NK-92 treated with Interleukin-12 subunit alpha and Interleukin-12 subunit beta, amount 100 ng/mL, for 24 hours (cell line): ENCODE data around the gene OPCML.

ENCODE experiments used
- DNase-seq: peaks from one replicate; lab custom pipeline; 2025; lab: John Stamatoyannopoulos, UW

OPCML gene

GRCh38 chr11:133291780-133292179 is 240.5 kb downstream of the OPCML start:
- DNase-seq = no peak

- DNase-seq = no peak
These were observed 246.9 kb downstream of the OPCML start for GRCh38 chr11:133285359-133285758.

- no peak for DNase-seq
These were observed 248.1 kb downstream of the OPCML start for GRCh38 chr11:133284156-133284555.

GRCh38 chr11:133277886-133278285 is 254.4 kb downstream of the OPCML start:
- no peak for DNase-seq

GRCh38 chr11:133271871-133272776 is 260.2 kb downstream of the OPCML start:
- no peak for DNase-seq

GRCh38 chr11:133271206-133271605 is 261.1 kb downstream of the OPCML start:
- DNase-seq = no peak

GRCh38 chr11:133269267-133269666 is 263.0 kb downstream of the OPCML start:
- DNase-seq = no peak

GRCh38 chr11:133266986-133267385 is 265.3 kb downstream of the OPCML start:
- no peak for DNase-seq

GRCh38 chr11:133265530-133266035 is 266.7 kb downstream of the OPCML start:
- no peak for DNase-seq

GRCh38 chr11:133263332-133263731 is 269.0 kb downstream of the OPCML start:
- no peak for DNase-seq

GRCh38 chr11:133258751-133259150 is 273.6 kb downstream of the OPCML start:
- DNase-seq = no peak

- DNase-seq = no peak
These were observed 277.7 kb downstream of the OPCML start for GRCh38 chr11:133254601-133255000.

GRCh38 chr11:133253570-133253969 is 278.7 kb downstream of the OPCML start:
- no peak for DNase-seq

GRCh38 chr11:133251841-133252240 is 280.5 kb downstream of the OPCML start:
- no peak for DNase-seq

- no peak for DNase-seq
These were observed 282.8 kb downstream of the OPCML start for GRCh38 chr11:133249530-133249929.

- no peak for DNase-seq
These were observed 283.2 kb downstream of the OPCML start for GRCh38 chr11:133249065-133249464.

- DNase-seq = no peak
These were observed 288.5 kb downstream of the OPCML start for GRCh38 chr11:133243832-133244231.

- DNase-seq = no peak
These were observed 291.2 kb downstream of the OPCML start for GRCh38 chr11:133240908-133241655.

- no peak for DNase-seq
These were observed 292.7 kb downstream of the OPCML start for GRCh38 chr11:133239575-133239974.

- DNase-seq = no peak
These were observed 293.8 kb downstream of the OPCML start for GRCh38 chr11:133238495-133238894.

GRCh38 chr11:133238027-133238426 is 294.3 kb downstream of the OPCML start:
- no peak for DNase-seq

- no peak for DNase-seq
These were observed 296.9 kb downstream of the OPCML start for GRCh38 chr11:133235381-133235780.

GRCh38 chr11:133234883-133235282 is 297.4 kb downstream of the OPCML start:
- DNase-seq = no peak
